Natural killer cell treated with Interleukin-12 subunit alpha and Interleukin-12 subunit beta and Interleukin-15 and Interleukin-18, amount 100 ng/mL, for 72 hours (primary cell): Measurements from ENCODE around the gene PCP4. TPM values are rescaled to one million over a fixed set of nuclear protein-coding genes. Genes with fewer than 3 reads are reported as not detected.
"Not testable (repeated sequence)": the region's sequence is repeated elsewhere in the genome, so short reads cannot be mapped to it uniquely, and the experiment has no call there.

Experiments
- ATAC-seq, 2 donors: fragments of 150-1000 bp; cut with Tn5 transposase in 1 of 2; sonication (Bioruptor Pico), chemical (Tn5 transposase) in 1 of 2; 2 replicates each; pipeline ENCODE4 v1.10.0; 2021
- DNase-seq: peaks from one replicate; pipeline ENCODE4 v3.0.0; 2022; ENCODE audit warnings: low spot score
- H3K27ac Mint-ChIP-seq, 2 donors: 1 replicate in 1 of 2; 2 replicates in 1 of 2; pipeline ENCODE4 v1.8.0; 2022; ENCODE audit warnings: mixed read lengths in 2 of 2, mild to moderate bottlenecking in 1 of 2, moderate library complexity in 1 of 2
- H3K27me3 Mint-ChIP-seq, 2 donors: 1 replicate in 1 of 2; 2 replicates in 1 of 2; pipeline ENCODE4 v1.8.0; 2022; ENCODE audit warnings: mixed read lengths in 2 of 2
- H3K36me3 Mint-ChIP-seq: one replicate; pipeline ENCODE4 v1.8.0; 2022; ENCODE audit warnings: mixed read lengths
- H3K4me1 Mint-ChIP-seq, 2 donors: 1 replicate in 1 of 2; 2 replicates in 1 of 2; pipeline ENCODE4 v1.8.0; 2022; ENCODE audit warnings: low read depth in 2 of 2, mixed read lengths in 2 of 2, mild to moderate bottlenecking in 1 of 2
- H3K4me3 Mint-ChIP-seq: one replicate; pipeline ENCODE4 v1.8.0; 2022; ENCODE audit warnings: mixed read lengths
- H3K9me3 Mint-ChIP-seq: 2 replicates; pipeline ENCODE4 v1.8.0; 2022; ENCODE audit warnings: mixed read lengths
- total RNA-seq, 2 donors: library from RNA; stranded (reverse); gene quantifications; one replicate each; pipeline ENCODE4 v1.2.3, GENCODE V29; 2022

Gene PCP4
- total RNA-seq, 2 donors from 2014 or later = not detected

DNA sequence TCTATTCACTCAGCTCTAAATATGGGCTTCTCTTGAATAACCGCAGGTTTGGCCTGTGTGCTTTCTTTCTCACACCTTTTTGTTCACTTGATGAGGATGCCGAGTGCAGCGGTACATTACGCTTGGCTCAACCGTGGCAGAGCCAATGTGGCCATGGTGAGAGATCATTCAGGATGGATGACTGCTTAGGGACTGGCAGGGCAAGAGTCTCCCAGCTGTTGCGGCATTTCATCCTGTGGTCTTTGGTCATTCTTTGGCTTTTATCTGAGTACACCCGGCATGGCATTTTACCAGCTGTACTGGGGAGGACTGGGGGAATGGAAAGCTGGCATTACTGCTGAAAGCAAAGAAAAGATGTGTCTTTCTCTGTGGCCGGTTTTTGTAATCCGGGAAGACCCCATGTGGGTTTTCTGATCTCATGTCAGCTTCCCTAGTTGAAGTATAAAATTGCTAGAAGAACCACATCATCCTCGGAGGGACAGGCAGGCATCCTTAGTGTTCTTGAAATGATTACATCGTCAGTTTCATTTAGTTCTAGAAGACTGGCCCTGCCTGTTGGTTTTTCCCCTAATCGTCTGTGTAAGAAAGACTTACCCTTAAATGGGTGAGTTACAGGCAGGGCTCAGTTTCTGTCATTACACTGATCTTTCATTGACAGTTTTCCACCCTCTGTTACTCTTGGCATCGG lies 15.1 kb downstream of the PCP4 start:
- Mint-ChIP-seq H3K27me3 (no peaks in the 10 kb centered on the region), H3K27ac (no peak overlapping the region), H3K4me3 (no peak overlapping the region), H3K36me3 (no peaks in the 10 kb centered on the region), H3K4me1 (no peaks in the 10 kb centered on the region), H3K9me3 (no peaks in the 10 kb centered on the region)
- DNase-seq (no peak), ATAC-seq (peak in 1 of 2 donors; percentile 24)

DNA sequence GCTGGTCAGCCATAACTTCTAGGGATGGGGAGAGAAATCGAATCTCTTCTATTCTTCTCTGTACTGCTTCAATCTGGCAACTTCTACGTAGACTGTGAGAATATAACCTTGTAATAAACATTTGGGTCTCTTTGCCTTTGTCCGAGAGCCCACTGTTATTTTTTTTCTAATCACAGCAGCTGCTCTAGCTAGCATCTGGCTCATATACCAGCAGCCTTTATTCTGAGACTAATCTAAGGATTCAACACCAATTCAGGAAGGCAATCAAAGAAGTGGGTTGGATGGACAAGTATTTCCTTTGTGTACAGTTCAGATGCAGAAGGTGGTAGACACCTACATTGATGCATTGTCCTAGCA lies 15.6 kb downstream of the PCP4 start:
- H3K27me3 Mint-ChIP-seq = no peaks in the 10 kb centered on the region
- DNase-seq = no peak
- no peaks in the 10 kb centered on the region for H3K9me3 Mint-ChIP-seq
- no peaks in the 10 kb centered on the region for H3K4me1 Mint-ChIP-seq
- no peaks in the 10 kb centered on the region for H3K36me3 Mint-ChIP-seq
- H3K27ac Mint-ChIP-seq = no peak overlapping the region
- no peak overlapping the region for H3K4me3 Mint-ChIP-seq
- no peak for ATAC-seq

DNA sequence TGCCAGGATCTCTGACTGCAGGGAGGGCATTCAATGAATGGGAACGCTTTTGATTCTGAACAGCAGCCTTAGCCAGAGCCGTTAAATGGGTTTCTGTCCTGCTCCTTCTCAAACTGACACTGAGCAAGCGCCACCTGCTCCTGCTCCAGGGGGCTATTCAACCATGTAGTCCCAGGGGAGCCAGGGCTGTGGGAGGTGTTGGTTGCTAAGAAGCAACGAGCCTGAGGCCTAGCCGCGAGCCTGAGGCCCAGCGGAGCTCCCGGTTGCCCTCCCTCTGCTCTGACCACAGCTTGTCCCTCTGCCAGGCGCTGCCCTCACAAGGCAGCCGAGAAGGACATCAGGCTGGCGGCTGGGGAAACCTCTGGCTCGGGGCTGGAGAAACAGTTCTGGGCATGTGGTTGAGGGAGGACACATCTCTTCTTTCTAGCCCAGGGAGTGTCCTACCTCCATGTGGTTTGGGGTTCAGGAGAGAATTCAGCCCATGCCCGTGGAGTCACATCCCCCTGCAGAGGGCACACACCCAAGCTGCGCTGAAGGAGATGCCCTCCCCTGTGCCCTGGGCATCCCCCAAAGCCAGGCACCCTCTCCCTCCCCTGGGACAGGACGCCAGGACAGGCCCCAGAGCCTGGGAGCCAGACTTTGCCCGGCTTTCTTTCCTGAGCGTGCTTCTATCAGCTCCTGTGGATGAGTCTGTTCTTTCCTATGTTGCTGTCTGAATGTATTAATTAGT lies 18.0 kb downstream of the PCP4 start:
- Mint-ChIP-seq H3K36me3 (no peaks in the 10 kb centered on the region), H3K4me1 (no peaks in the 10 kb centered on the region), H3K27ac (no peak overlapping the region), H3K4me3 (no peak overlapping the region), H3K27me3 (no peaks in the 10 kb centered on the region), H3K9me3 (no peaks in the 10 kb centered on the region)
- DNase-seq = no peak
- ATAC-seq = no peak

DNA sequence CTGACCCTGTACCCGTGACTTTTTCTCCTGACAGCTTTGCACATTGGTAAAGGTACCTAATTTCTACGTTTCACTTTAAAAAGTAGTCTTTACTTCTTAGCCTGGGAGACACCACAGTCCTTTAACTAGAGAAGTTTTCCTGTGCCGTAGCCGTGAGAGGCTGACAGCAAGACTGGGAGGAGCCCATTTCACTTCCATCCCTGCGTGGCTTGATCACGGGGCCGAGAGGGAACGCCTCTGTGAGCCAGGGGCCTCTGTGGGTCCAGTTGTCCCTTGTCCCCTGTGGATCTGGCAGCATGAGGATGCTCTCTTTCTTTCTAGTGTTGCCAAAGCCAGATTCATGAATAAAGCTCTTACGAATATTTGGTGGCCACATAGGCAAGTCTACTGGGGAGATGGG lies 21.6 kb downstream of the PCP4 start:
- Mint-ChIP-seq H3K9me3 (no peaks in the 10 kb centered on the region), H3K36me3 (no peaks in the 10 kb centered on the region), H3K4me1 (no peaks in the 10 kb centered on the region), H3K27ac (no peak overlapping the region), H3K4me3 (no peak overlapping the region), H3K27me3 (no peaks in the 10 kb centered on the region)
- no peak for ATAC-seq
- no peak for DNase-seq

DNA sequence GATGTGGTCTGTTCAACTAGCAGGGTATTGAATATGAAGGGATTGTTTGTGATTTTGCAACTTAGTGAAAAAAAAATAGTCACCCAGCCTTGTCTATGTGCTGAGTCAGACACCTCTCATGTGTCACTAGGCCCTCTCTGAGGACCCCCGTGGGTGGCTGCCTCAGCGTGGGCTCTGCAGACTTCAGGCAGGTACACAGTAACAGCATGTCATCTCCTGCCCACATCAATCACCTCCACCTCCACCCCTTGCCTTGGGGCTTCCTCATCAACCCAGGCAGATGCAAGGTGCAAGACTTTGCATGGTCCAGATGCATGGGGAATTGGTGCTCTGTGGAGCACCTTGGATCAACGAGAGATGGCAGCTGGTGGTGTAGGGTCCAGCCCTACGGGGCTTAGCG lies 23.9 kb downstream of the PCP4 start:
- Mint-ChIP-seq H3K4me3 (no peak overlapping the region), H3K27me3 (no peaks in the 10 kb centered on the region), H3K36me3 (no peaks in the 10 kb centered on the region), H3K4me1 (no peaks in the 10 kb centered on the region), H3K27ac (no peak overlapping the region), H3K9me3 (peaks cover 8% of the 10 kb centered on the region)
- DNase-seq (no peak), ATAC-seq (no peak)

DNA sequence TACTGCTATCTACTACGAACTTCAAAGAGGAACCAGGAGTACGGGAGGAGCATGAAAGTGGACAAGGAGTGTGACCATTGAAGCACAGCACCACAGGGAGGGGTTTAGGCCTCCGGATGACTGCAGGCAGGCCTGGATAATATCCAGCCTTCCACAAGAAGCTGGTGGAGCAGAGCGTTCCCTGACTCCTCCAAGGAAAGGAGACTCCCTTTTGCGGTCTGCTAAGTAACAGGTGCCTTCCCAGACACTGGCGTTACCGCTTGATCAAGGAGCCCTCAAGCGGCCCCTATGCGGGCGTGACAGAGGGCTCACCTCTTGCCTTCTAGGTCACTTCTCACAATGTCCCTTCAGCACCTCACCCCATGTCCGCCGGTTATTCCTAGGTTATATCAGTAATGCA lies 24.6 kb downstream of the PCP4 start:
- not testable (repeated sequence) for ATAC-seq, H3K9me3 Mint-ChIP-seq, H3K36me3 Mint-ChIP-seq, H3K4me1 Mint-ChIP-seq, H3K27ac Mint-ChIP-seq, DNase-seq, H3K4me3 Mint-ChIP-seq, H3K27me3 Mint-ChIP-seq

DNA sequence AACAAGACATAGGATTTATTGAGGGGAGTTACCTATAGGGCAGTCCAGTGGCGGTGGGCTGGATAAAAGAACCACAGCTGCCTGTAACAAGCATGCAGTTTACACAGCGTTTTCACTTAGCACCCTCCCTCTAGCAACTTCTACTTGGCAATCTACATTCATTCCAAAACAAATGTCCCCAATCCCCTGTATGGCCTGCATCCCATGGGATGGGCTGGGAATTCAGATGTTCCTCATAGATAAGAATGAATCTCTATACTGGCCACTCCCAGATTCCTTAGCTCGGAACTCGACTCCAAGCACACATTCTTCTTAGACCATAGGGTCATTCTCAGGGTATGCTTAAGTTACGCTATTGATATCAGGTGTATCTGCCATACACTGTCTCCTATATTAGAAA lies 33.3 kb downstream of the PCP4 start:
- no peak for DNase-seq

DNA sequence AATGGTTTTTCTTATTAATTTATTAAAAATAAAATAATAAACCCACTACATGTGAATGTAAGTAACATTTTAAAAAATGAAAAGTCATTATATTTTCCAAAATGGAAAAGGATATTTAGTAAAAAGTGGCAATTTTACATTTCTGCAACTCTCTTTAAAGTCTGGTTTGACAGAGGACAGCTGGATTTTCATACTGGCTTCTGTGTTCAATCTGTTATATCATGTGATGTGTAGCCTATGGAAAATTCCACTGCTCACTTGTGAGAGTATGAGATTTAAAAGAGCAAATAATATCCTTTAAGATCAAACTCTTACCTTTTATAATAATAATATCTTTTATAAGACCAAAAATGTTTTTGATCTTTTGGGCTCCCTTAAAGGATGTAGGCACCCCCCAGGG lies 33.7 kb downstream of the PCP4 start:
- Mint-ChIP-seq H3K27ac (no peak overlapping the region), H3K4me1 (no peaks in the 10 kb centered on the region), H3K4me3 (no peak overlapping the region), H3K36me3 (no peaks in the 10 kb centered on the region), H3K9me3 (peaks cover 2% of the 10 kb centered on the region), H3K27me3 (no peaks in the 10 kb centered on the region)
- no peak for DNase-seq
- no peak for ATAC-seq

More for the DNA sequence above, 33.3 kb downstream of the PCP4 start:
- ATAC-seq = no peak
- no peak overlapping the region for H3K27ac Mint-ChIP-seq
- no peaks in the 10 kb centered on the region for H3K4me1 Mint-ChIP-seq
- H3K36me3 Mint-ChIP-seq = no peaks in the 10 kb centered on the region
- H3K4me3 Mint-ChIP-seq = no peak overlapping the region
- H3K9me3 Mint-ChIP-seq = peaks cover 3% of the 10 kb centered on the region
- no peaks in the 10 kb centered on the region for H3K27me3 Mint-ChIP-seq

DNA sequence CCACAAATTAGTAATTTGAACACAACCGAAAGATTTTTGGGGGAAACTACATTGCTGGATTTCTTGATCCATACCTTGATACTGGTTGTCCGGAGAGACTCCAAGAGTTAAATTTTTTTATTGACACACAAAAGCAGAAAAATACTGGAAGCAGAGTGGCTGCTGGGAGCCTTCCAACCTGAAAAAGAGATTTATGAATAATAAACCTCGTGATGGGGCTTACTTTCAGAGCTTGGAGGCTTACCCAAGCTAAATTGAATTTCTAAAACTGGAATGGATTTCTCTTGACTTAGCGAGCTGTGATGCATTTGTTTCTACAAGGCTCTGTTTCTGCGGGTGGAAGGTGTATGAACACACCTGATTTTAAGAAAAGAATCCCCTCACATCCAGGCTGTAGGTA lies 35.7 kb downstream of the PCP4 start:
- Mint-ChIP-seq H3K4me3 (no peak overlapping the region), H3K27me3 (no peaks in the 10 kb centered on the region), H3K27ac (no peak overlapping the region), H3K9me3 (no peaks in the 10 kb centered on the region), H3K4me1 (no peaks in the 10 kb centered on the region), H3K36me3 (no peaks in the 10 kb centered on the region)
- no peak for ATAC-seq
- DNase-seq = no peak

DNA sequence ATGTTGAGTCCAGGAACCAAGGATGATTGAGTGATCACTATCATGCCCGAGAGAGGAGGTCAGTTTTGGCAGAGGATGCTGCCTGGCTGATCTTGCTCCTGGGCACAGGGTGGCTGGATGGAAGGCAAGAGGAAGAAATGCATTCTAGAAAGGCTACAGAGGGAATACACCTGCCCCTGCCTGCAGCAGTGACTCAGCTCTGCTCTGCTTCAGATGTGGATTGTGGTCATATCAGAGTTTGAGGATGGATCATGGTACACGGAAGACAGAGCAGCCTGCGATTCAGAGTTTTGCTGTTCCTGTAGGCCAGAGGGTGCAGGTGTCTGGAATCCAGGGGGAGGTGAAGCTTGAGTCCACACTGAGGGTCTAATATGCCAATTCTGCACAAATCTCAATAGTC lies 37.2 kb downstream of the PCP4 start:
- no peak for DNase-seq
- H3K27ac Mint-ChIP-seq = no peak overlapping the region
- H3K9me3 Mint-ChIP-seq = no peaks in the 10 kb centered on the region
- no peak overlapping the region for H3K4me3 Mint-ChIP-seq
- no peaks in the 10 kb centered on the region for H3K27me3 Mint-ChIP-seq
- H3K4me1 Mint-ChIP-seq = no peaks in the 10 kb centered on the region
- no peaks in the 10 kb centered on the region for H3K36me3 Mint-ChIP-seq
- ATAC-seq = peak in 1 of 2 donors; percentile 6

DNA sequence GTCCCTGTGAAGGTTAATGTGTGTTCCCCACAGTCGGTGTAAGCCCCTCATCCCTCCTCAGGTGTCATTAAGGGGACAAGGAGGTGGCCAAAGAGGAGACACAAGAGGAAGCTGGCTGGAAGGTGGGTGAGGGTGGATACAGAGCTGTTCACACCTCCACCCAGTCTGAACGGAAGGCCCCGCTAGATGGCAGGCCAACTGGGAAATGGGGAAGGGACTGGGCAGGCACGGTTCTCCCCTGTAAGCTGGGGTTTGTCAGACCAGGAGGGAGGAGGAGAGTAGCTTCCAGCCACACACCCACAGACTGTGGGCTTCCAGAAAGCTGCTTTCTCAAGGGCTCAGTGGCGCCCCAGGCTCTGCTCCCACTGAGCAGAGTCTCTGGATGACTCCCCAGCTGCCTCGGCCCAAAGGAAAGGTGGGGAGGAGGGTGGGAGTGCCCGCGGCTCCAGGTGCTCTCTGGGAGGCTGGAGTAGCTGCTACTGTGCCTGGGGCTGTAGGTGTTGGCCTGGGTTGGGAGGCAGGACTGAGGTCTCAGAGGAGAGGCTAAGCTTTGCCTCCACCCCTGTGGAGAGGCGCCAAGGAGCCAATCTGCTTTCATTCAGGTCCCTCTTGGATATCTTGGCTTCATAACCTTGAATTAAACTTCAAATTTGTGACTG lies 41.2 kb downstream of the PCP4 start:
- H3K27me3 Mint-ChIP-seq = no peaks in the 10 kb centered on the region
- no peaks in the 10 kb centered on the region for H3K4me1 Mint-ChIP-seq
- DNase-seq (no peak), ATAC-seq (peak in 1 of 2 donors; percentile 20)
- no peaks in the 10 kb centered on the region for H3K36me3 Mint-ChIP-seq
- no peaks in the 10 kb centered on the region for H3K9me3 Mint-ChIP-seq
- no peak overlapping the region for H3K4me3 Mint-ChIP-seq
- no peak overlapping the region for H3K27ac Mint-ChIP-seq

DNA sequence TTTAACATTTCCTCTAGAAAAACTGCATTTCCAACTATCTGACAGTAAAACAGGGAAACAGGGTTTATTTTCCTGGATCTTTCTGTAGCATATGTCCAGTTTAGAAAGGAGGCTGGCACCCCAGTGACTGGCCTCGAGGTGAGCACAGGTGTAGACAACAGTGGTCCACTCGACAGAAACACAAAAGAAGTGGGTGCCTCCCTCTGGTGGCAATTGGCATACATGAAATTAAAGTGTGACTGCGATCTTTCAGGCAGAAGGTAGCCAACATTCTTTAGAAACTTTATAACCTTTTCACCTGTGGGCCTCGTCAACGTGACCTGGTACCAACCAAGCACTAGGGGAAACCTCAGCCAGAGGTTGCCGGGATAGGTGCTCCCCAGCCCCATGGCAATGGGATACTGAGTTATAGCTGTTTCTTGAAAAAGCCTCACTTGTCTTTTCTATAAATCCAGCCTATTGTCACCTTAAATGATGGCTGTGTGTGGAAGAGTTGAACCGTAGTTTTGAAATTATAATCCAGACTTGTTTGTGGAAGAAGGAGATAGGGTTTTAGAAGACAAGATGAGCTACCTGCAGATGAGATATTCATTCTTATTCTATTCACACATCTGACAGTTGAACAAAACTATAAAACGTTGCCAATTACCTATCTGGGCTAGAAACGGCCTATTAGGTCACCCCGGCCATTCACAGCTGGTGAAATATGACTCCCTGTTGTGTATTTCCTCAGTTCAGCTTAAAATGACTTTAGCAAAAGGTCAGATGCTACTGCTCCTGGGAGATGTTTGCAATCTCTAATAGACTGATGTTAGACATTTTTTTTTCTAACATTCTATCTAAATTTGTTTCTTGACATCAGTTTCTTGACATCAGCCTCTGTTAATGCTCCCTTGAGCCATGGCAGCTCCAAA lies 44.3 kb downstream of the PCP4 start:
- H3K36me3 Mint-ChIP-seq = no peaks in the 10 kb centered on the region
- H3K4me1 Mint-ChIP-seq = no peaks in the 10 kb centered on the region
- ATAC-seq (no peak), DNase-seq (no peak)
- peaks cover 2% of the 10 kb centered on the region for H3K9me3 Mint-ChIP-seq
- no peak overlapping the region for H3K27ac Mint-ChIP-seq
- no peak overlapping the region for H3K4me3 Mint-ChIP-seq
- no peaks in the 10 kb centered on the region for H3K27me3 Mint-ChIP-seq

DNA sequence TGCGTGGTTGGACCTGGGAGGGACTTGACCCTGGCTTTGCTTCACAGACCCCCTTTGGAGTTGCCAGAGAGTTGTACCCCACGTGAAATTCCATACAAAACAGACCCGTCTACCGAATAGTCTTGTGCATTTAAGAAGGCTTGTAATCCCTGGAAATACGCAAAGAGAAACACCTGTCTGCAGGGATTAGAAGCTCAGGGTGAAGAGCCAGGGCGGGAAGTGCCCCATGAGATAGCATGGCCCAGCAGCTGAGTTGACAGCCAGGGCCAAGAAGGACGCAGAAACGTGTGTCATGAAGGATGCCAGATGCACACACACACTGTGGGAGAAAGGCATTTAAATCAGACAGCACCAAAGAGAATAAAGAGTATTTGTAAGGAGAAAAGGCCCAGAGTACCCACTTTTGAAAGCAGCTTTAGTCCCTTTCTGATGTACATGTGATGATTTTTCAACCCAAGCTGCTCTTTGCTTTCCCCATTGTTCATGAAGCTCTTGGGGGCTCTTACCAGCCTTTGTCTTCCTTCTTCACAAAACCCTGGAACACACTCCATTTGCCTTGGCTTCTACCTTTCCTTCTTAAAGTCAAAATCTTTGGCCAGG lies 46.6 kb downstream of the PCP4 start:
- Mint-ChIP-seq H3K36me3 (no peaks in the 10 kb centered on the region), H3K27me3 (no peaks in the 10 kb centered on the region), H3K4me1 (no peaks in the 10 kb centered on the region), H3K4me3 (no peak overlapping the region), H3K27ac (no peak overlapping the region), H3K9me3 (peaks cover 4% of the 10 kb centered on the region)
- no peak for DNase-seq
- no peak for ATAC-seq
